AG10803 (cell line): ENCODE measurements around the gene SPECC1L.

ENCODE experiments used
- DNase-seq: peaks from one replicate; pipeline ENCODE4 v3.0.0; 2010; ENCODE audit warnings: low read depth
- H3K4me3 ChIP-seq: 2 replicates; pipeline ENCODE4 v1.5.1; 2011; ENCODE audit warnings: mild to moderate bottlenecking, low read length, control low read depth
- TF ChIP-seq, protein P1 (sequence below): conservative IDR thresholded peaks from 2 replicates; pipeline ENCODE4 v1.5.1; 2011; ENCODE audit warnings: mild to moderate bottlenecking, low read length, control low read depth, inconsistent platforms

SPECC1L gene

DNA sequence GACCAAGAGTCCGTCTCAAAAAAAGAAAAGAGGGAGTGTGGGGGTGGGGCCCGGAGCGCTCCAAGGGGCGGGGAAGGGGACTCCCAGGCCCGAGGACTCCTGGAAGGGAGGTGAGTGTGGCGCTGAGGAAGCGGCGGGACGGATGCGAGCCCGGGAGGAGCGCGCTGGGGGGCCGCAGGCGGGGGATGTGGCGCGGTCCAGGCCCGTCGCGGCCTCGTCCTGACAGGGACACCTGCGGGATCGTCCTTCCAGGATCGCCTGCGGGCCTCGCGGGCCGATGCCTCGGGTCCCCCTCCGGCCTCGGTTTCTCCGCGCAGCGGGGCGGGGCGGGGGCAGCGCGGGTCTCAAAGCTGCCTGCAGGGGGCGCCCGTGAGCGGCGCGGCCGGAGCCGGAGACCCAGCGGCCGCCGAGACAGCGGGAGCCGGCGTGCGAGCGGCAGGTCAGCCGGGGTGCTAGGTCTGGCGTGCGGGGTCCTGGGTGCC, 152.9 kb downstream of the SPECC1L start:
- TF ChIP-seq, protein P1, sequence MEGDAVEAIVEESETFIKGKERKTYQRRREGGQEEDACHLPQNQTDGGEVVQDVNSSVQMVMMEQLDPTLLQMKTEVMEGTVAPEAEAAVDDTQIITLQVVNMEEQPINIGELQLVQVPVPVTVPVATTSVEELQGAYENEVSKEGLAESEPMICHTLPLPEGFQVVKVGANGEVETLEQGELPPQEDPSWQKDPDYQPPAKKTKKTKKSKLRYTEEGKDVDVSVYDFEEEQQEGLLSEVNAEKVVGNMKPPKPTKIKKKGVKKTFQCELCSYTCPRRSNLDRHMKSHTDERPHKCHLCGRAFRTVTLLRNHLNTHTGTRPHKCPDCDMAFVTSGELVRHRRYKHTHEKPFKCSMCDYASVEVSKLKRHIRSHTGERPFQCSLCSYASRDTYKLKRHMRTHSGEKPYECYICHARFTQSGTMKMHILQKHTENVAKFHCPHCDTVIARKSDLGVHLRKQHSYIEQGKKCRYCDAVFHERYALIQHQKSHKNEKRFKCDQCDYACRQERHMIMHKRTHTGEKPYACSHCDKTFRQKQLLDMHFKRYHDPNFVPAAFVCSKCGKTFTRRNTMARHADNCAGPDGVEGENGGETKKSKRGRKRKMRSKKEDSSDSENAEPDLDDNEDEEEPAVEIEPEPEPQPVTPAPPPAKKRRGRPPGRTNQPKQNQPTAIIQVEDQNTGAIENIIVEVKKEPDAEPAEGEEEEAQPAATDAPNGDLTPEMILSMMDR, result peak; percentile 41
- H3K4me3 ChIP-seq, result peak overlapping the region; percentile 42

DNA sequence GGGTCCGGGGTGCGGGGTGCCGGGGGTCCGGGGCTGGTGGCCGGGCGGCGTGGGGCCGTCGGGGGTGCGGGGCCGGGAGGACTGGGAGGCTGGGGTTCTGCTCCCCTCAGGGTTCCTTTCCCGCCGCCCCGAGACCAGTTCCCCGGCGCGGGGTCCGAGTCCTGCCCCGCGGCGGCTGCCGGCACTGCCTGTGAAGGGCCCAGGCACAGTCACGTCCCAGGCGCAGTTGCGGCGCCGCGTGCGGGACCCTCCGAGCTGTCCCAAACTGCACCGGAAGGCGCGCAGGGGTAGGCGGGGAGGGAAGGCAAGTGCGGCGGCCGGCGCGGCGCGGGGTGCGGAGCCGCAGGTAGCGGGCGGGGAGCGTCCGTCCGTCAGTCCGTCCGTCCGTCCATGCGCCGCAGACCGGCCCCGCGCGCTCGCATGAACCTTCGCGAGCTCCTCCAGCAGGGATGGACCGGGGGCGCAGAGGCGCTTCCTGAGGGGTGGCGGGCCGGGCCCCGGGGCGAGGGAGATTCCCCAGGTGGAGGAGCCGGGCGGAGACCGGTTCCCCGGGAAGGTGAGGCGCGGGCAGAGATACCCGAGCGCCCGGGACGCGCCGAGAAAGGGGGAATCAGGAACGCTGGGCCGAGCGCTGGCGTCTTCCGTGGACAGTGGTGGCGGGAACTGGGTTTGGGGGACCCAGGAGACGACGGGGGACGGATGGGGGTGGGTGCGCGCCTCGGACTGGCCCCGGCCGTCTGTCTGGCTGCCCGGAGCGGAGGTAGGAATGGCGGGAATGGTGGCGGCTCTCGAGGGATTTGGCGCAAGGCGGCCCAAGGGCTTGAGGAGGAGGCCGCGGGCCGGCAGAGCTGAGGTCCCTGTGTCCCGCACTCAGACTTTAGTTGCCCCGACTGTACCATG, 153.6 kb downstream of the SPECC1L start:
- no peak for DNase-seq
- H3K4me3 ChIP-seq, result peak overlapping the region; percentile 44
- TF ChIP-seq, protein P1, result no peak

More for the DNA sequence above, 152.9 kb downstream of the SPECC1L start:
- no peak for DNase-seq

- TF ChIP-seq, protein P1, result no peak
- H3K4me3 ChIP-seq, result no peak overlapping the region
- DNase-seq, result no peak
Measured at GRCh38 chr22:24424901-24425775, 154.5 kb downstream of the SPECC1L start.

GRCh38 chr22:24426436-24426835, 155.8 kb downstream of the SPECC1L start:
- TF ChIP-seq, protein P1, result no peak
- DNase-seq, result no peak
- H3K4me3 ChIP-seq, result no peak overlapping the region

GRCh38 chr22:24426851-24427499, 156.3 kb downstream of the SPECC1L start:
- H3K4me3 ChIP-seq, result no peak overlapping the region
- TF ChIP-seq, protein P1, result no peak
- DNase-seq, result no peak

- no peak for DNase-seq
- H3K4me3 ChIP-seq, result no peak within 1 kb of the TSS
- TF ChIP-seq, protein P1, result no peak
Measured at GRCh38 chr22:24427500-24428164, 157.0 kb downstream of the SPECC1L start, which contains the start of gene ADORA2A. ADORA2A (plus strand) TSS chr22:24427599; CDS start chr22:24433405, 5,806 bp downstream.
